Activated T-cell treated with anti-CD3 and anti-CD28 coated beads for 1 hour (primary cell): ENCODE results near the gene NAB2.
A peak's percentile ranks its signal among the peaks of the same experiment; 100 is the strongest.

Experiments
- DNase-seq: peaks from one replicate; pipeline ENCODE4 v3.0.0-alpha.2; 2020; ENCODE audit warnings: low read depth

Gene NAB2

DNA sequence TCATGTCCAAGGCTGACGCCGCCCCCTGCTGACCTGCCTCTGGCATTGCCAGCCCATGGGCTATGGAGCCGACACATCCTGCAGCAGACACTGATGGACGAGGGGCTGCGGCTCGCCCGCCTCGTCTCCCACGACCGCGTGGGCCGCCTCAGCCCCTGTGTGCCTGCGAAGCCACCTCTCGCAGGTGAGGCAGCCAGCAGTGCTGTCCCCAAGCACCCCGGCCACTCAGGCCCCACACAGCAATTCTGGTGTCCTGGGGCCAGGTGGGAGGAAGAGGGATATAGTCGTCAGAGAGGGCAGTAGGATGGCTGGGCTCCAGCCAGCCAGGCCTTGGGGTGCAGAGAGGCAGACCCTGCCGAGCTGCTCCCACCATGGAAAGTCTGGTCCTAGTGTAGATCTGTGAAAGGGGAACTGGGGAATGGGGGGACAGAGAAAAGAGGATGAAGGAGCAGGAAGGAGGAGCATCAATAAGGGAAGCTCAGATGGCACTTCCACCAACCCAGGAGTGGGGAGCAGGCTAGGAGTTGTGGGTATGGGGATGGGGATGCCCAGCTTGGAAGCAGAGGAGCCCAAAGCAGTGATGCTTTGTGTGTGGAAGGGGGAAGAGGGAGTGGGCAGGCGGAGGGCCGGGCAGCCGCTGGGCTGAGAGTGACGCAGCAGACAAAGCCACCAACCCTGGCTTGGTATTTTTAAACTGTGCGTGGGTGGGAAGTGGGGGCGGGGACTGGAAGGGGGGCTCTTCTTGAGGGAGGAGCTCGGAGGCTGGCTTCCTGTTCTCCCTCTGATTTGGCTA, 4.7 kb downstream of the NAB2 start:
- peak; percentile 53 for DNase-seq

- DNase-seq = no peak
Measured at GRCh38 chr12:57094208-57095160, 5.6 kb downstream of the NAB2 start.

GRCh38 chr12:57095440-57095839, 6.5 kb downstream of the NAB2 start:
- no peak for DNase-seq

DNA sequence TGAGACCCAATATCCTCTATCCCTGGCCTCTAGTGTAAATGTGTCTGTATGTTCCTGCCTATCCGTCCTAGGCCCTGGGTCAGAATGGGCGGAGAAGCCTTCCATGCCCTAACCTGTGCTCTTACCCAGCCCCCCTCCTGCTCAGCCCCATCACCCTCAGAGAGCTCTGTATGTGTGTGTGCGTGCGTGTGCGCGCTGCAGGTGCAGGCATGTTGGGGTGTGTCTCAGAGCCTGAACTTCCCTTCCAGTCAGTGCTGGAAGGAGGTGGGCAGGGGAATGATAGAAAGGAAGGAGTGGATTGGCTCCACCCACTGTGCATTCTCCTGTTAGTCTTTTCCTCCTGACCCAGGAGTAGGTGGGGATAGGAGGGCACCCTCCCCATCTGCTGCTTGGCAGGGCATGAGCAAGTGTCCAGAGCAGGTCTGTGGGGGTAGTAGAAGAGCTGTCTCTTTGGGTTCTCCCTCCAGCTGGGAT, 7.2 kb downstream of the NAB2 start:
- DNase-seq = no peak

DNA sequence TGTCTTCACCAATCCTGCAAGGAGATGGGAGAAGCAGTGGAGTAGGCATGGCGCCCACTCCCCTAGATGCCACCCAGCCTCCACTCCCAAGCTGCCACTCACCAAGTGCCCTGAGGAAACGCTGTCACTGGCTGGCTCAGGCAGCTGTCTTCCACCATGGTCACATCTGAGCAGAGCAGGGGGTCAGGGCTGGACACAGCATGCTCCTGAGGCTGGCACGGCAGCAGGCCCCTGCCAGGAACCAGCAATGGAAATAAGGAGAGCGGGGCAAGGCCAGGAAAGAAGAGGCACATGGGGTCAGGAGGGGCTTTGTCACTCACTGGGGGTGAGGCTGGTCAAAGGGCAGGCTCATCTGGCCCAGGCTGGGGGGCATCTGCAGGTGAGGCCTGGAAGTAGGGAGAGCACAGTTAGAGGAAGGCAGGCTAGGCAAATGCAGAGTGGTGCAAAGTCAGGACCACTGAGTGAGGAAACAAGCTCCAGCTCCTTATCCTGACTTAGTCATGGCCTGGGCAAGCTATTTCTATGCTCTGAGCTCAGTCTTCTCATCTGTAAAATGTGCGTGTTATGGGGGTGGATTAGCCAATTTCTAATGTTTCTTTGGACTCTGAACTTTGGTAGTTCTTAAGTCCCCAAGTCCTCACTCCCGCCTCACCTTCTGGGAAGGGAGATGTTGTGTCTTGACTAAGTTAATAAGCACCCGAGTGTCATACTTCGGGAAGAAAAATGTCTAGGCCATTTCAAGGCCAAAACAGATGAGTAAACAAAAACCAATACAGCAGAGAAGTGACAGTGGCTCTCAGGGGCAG, 8.0 kb downstream of the NAB2 start:
- no peak for DNase-seq

DNA sequence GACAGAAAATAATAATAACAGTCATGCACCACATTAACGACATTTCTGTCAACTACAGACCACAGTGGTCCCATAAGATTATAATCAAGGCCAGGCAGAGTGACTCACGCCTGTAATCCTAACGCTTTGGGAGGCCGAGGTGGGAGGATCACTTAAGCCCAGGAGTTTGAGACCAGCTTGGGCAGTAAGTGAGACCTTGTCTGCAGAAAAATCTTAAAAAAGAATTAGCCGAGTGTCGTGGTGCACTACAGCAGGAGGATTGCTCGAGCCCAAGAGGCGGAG, 8.6 kb downstream of the NAB2 start:
- DNase-seq = no peak

DNA sequence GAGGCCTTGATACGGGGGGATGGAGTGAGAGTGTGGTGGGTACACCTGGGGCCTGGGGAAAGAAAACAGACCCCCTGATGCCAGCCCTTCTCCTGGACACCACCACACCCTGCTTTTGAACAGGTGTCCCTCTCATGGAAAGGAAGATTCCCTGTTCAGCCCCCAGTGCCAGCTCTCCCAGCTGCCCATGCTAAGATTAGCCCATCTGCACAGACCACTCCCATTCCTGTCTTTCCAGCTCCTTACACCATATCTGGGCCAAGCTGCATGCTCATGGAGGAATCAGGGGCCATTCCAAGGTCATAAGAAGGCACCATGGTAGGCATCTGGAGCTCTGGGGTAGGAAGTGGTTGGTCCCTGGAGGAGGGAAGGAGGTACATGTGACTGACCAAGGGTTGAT, 9.6 kb downstream of the NAB2 start:
- DNase-seq = no peak

GRCh38 chr12:57099047-57099714, 10.3 kb downstream of the NAB2 start:
- no peak for DNase-seq

DNA sequence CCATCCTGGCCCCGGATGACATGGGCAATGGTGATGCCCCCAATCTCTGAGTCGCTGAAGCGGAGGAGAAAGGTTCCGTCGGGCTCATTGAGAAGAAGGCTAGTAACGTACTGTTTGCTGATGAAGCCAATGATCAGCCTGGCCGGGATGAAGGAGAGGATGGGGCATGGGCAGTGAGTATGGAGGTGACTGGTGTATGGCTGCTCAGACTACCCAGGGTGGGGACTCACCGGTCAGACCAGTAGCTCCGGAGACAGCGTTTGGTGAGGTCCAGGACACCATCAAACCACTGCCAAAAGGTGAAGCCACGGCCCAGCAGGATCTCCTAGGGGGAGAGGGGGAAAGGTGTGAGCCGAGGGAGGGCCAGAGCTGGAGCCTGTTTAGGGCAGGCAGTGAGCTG, 10.9 kb downstream of the NAB2 start:
- no peak for DNase-seq

- DNase-seq = no peak
Measured at GRCh38 chr12:57101892-57102695, 13.2 kb downstream of the NAB2 start.

- no peak for DNase-seq
Measured at GRCh38 chr12:57103856-57104255, 14.9 kb downstream of the NAB2 start.

DNA sequence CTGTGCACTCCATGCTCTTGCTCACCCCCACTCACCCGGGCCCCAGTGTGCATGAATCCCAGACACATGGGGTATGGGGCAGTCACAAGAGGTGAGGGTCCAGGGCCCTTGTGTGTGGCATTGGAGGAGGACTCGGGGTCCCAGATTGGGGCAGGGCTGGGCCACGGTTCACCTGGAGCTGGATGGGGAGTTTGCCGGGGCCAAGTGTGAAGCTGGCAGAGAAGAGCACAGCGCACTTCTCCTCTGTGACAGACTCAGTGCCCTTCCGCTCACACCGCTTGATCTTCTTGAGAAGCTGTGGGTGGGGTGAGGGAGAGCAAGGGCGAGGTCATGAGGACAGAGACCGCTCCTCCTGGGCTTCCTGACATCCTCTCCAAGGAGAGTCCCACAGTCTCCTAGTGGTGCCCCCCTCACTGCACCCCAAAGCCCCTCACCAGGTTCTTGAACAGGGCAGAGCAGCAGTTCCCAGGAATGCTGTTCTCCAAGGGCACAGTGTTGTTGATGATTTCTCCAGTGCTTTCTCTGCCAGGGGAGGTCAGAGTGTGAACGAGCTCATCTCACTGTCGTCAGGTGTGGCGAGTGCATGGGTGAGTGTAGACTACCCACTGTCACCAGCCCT, 15.5 kb downstream of the NAB2 start:
- no peak for DNase-seq

DNA sequence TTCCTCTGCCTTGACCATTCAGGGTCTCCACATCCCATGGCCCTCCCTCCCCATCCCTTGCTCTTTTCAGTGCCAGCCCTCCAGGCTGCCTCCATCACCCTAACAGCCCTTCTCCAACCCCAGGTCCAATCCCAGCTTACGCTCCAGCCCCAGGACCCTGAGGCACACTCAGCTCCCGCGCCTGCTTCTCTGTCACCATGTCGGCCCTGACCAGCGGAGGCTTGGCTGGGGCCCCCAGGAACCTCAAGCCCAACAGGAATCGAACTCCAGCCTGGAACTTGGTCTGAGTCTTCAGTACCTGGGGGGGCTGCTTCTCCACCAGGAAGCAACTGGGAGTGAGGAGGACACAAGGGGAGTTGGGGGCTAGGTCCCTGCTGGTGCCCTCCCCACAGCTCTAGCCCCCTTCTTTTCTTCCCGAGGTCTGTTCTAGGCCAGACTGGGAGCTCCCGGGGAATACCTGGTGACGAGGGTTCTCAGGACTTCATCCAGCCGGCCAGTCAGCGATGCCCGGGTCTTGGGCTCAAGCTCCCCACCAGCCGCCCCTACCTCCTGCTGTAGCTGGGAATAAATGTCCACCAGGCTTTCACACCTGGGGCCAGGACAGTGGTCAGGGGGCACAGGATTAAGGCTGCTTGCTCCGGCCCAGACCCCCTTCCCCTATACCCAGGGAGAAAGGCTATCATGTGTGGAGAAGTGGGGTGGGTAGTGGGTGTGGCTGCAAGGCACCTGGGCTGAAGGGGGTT, 16.3 kb downstream of the NAB2 start:
- DNase-seq = no peak

GRCh38 chr12:57106021-57106708, 17.3 kb downstream of the NAB2 start:
- DNase-seq = no peak

DNA sequence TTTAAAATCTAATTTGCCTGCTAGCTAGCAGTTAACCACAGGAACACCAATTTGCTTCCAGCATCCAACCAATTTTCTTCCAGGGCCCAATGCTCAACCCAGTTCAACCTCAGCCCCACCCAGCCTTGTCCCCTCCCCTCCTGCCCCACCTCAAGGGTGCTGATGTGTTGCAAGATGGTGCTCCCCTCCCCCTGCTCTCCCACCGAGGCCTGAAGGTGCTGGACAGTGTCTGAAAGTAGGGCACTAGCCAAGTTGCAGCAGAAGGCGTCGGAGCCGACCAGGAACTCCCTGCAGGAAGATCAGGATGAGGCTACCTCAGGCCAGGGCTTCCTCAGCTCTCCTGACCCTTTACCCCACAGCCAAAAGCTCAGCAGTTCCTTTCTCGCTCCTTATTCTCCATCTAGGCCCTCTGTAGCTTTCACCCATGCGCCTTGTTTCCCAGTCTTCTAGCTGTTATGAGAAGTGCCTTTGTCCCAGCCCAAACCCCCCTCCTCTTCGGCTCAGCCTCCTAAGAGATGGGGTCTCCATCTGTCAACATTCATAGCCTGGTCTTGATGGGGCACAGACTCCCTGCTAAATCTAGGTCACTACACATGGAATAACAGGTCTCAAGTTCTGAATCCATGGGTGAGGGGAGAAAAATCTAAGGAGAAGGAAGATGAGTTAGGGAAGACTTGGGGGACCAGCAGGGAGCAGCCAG, 18.7 kb downstream of the NAB2 start:
- no peak for DNase-seq

GRCh38 chr12:57109207-57110103, 20.5 kb downstream of the NAB2 start:
- no peak for DNase-seq
